ENCODE data around the gene SLC12A7. TPM values are rescaled to one million over a fixed set of nuclear protein-coding genes. Genes with fewer than 3 reads are reported as not detected.

Gene SLC12A7
- total and polyA plus RNA-seq, 9 of the 15 experiments (the other 6 are each of a cell fraction or from before 2014, with no cell fraction given): 0.01 to 3.1 (median 0.56) TPM

- TF ChIP-seq PRDM10 (IDR thresholded peaks at IDR 0.05; ENCODE audit: partially characterized antibody) (peak; percentile 77), TAL1 (IDR thresholded peaks at IDR 0.05) (peak; percentile 13; the same call in 1 of the 2 replicates), EP300 (IDR thresholded peaks at IDR 0.05; ENCODE audit: low read length) (peak; percentile 32; the same call in 1 of the 2 replicates), ETV5 (CRISPR knock-in tag; IDR thresholded peaks at IDR 0.05; ENCODE audit: low read depth) (no peak), JUN (IDR thresholded peaks at IDR 0.05; ENCODE audit: borderline replicate concordance, low read depth, low read length) (0 out of 2 replicates have a peak, but pooled peaks have one; percentile 13), JUN (CRISPR knock-in tag; IDR thresholded peaks at IDR 0.05; ENCODE audit: borderline replicate concordance) (no peak), CBFA2T3 (IDR thresholded peaks at IDR 0.05) (peak; percentile 74), ATF3 (IDR thresholded peaks at IDR 0.05) (peak; percentile 68), ATF3 (CRISPR knock-in tag; conservative IDR thresholded peaks at IDR 0.05) (no peak), DPF2 (IDR thresholded peaks at IDR 0.05) (peak; percentile 28; the same call in 1 of the 2 replicates), HDAC1 (IDR thresholded peaks at IDR 0.05) (peak in 1 of 2 experiments; percentile 37; a peak in 1 of 4 replicates), NCOA2 (IDR thresholded peaks at IDR 0.05; ENCODE audit: partially characterized antibody in 2 of 2) (no peak), CEBPG (CRISPR knock-in tag; IDR thresholded peaks at IDR 0.05) (0 out of 2 replicates have a peak, but pooled peaks have one; percentile 12), CEBPG (tag; conservative IDR thresholded peaks at IDR 0.05 in 1 of 2, IDR thresholded peaks at IDR 0.05 in 1 of 2) (no peak), VEZF1 (CRISPR knock-in tag; IDR thresholded peaks at IDR 0.05) (peak; percentile 39; the same call in 1 of the 2 replicates), MTA2 (IDR thresholded peaks at IDR 0.05; ENCODE audit: low read depth) (no peak), NFIC (IDR thresholded peaks at IDR 0.05) (peak; percentile 79), TCF3 (CRISPR knock-in tag; IDR thresholded peaks at IDR 0.05) (peak; percentile 75), FOSL1 (tag; conservative IDR thresholded peaks at IDR 0.05) (peak; percentile 68), CBFA2T2 (conservative IDR thresholded peaks at IDR 0.05) (peak; percentile 59), SIN3A (IDR thresholded peaks at IDR 0.05; ENCODE audit: borderline replicate concordance in 2 of 2, control insufficient read depth in 1 of 2, low read depth in 2 of 2, low read length in 2 of 2) (no peak)
Observed at GRCh38 chr5:1118231-1118698, 6.4 kb upstream of the SLC12A7 start (continued).

All from K562 (cell line).